ENCODE measurements around the gene SLC34A3. TPM values are rescaled to one million over a fixed set of nuclear protein-coding genes. Genes with fewer than 3 reads are reported as not detected.
A peak's percentile ranks its signal among the peaks of the same experiment; 100 is the strongest.
"Not testable (repeated sequence)": the region's sequence is repeated elsewhere in the genome, so short reads cannot be mapped to it uniquely, and the experiment has no call there.

Gene SLC34A3
- total and polyA plus RNA-seq, 2 experiments from 2014 or later: not detected

- Histone ChIP-seq H3K9me3 (ENCODE audit: low read depth) (no peaks in the 10 kb centered on the region), H3K36me3 (no peaks in the 10 kb centered on the region), H3K4me1 (ENCODE audit: low read depth) (peaks cover 14% of the 10 kb centered on the region), H3K27ac (peak overlapping the region; percentile 32), H3K4me3 (no peak overlapping the region), H3K27me3 (no peaks in the 10 kb centered on the region)
- DNase-seq (ENCODE audit: low read depth in 1 of 2, low spot score in 1 of 2): peak; percentile 80 to 96
- peak; percentile 97 for TF ChIP-seq CTCF (IDR thresholded peaks at IDR 0.05; ENCODE audit: low read depth, low read length)
Measured at GRCh38 chr9:137236238-137236935, 5.7 kb downstream of the SLC34A3 start.

- no peak for TF ChIP-seq CTCF (IDR thresholded peaks at IDR 0.05; ENCODE audit: low read depth, low read length)
- Histone ChIP-seq H3K36me3 (peaks cover 1% of the 10 kb centered on the region), H3K4me3 (no peak overlapping the region), H3K9me3 (ENCODE audit: low read depth) (no peaks in the 10 kb centered on the region), H3K27ac (peak overlapping the region; percentile 11), H3K27me3 (no peaks in the 10 kb centered on the region), H3K4me1 (ENCODE audit: low read depth) (peaks cover 15% of the 10 kb centered on the region)
- no peak for DNase-seq (ENCODE audit: low read depth in 1 of 2, low spot score in 1 of 2)
Measured at GRCh38 chr9:137236936-137237421, 6.3 kb downstream of the SLC34A3 start.

- Histone ChIP-seq H3K4me1 (ENCODE audit: low read depth) (peaks cover 24% of the 10 kb centered on the region), H3K9me3 (ENCODE audit: low read depth) (no peaks in the 10 kb centered on the region), H3K27ac (no peak overlapping the region), H3K4me3 (no peak overlapping the region), H3K36me3 (peaks cover 11% of the 10 kb centered on the region), H3K27me3 (no peaks in the 10 kb centered on the region)
- TF ChIP-seq CTCF (IDR thresholded peaks at IDR 0.05; ENCODE audit: low read depth, low read length): no peak
- DNase-seq (ENCODE audit: low read depth in 1 of 2, low spot score in 1 of 2): no peak
Measured at GRCh38 chr9:137237759-137238726, 7.3 kb downstream of the SLC34A3 start.

- H3K27me3 ChIP-seq; H3K9me3 ChIP-seq (ENCODE audit: low read depth); DNase-seq (ENCODE audit: low read depth in 1 of 2, low spot score in 1 of 2): not testable (repeated sequence)
- H3K4me3 ChIP-seq: peak overlapping the region; percentile 41
- peak overlapping the region; percentile 95 for H3K27ac ChIP-seq
- H3K4me1 ChIP-seq (ENCODE audit: low read depth): peaks cover 24% of the 10 kb centered on the region
- peaks cover 12% of the 10 kb centered on the region for H3K36me3 ChIP-seq
Measured at GRCh38 chr9:137239541-137240200, 9.0 kb downstream of the SLC34A3 start.

GRCh38 chr9:137240318-137240840, 9.7 kb downstream of the SLC34A3 start:
- no peaks in the 10 kb centered on the region for H3K9me3 ChIP-seq (ENCODE audit: low read depth)
- no peaks in the 10 kb centered on the region for H3K27me3 ChIP-seq
- peaks cover 24% of the 10 kb centered on the region for H3K4me1 ChIP-seq (ENCODE audit: low read depth)
- H3K27ac ChIP-seq: peak overlapping the region; percentile 95
- TF ChIP-seq CTCF (IDR thresholded peaks at IDR 0.05; ENCODE audit: low read depth, low read length): no peak
- DNase-seq (ENCODE audit: low read depth in 1 of 2, low spot score in 1 of 2): peak; percentile 73 to 84
- H3K4me3 ChIP-seq: peak overlapping the region; percentile 41
- H3K36me3 ChIP-seq: peaks cover 12% of the 10 kb centered on the region

Data from cardiac muscle cell (in vitro differentiated cells and primary cell).